Stomach (tissue), 9 donors: ENCODE data around the gene C1QTNF7. TPM values are rescaled to one million over a fixed set of nuclear protein-coding genes. Genes with fewer than 3 reads are reported as not detected.

Source experiments
- DNase-seq, 2 donors: peaks; one replicate each; pipeline versions ENCODE4 v3.0.0 to v3.0.0-alpha.2; 2013 to 2019
- H3K27ac ChIP-seq, 5 donors: fragments of 200-600 bp in 4 of 5; sonication (generic) in 4 of 5; one replicate each; pipeline ENCODE4 v1.5.1; 2013 to 2019; ENCODE audit warnings: mild to moderate bottlenecking in 1 of 5, moderate library complexity in 1 of 5
- H3K27me3 ChIP-seq, 3 donors: fragments of 200-600 bp; sonication (generic); one replicate each; pipeline ENCODE4 v1.5.1; 2017 to 2019; ENCODE audit warnings: mixed run types in 1 of 3
- H3K36me3 ChIP-seq, 4 donors: fragments of 200-600 bp; sonication (generic); 1 replicate in 3 of 4; 2 replicates in 1 of 4; pipeline ENCODE4 v1.5.1; 2016 to 2019
- H3K4me1 ChIP-seq, 4 donors: fragments of 200-600 bp; sonication (generic); one replicate each; pipeline ENCODE4 v1.5.1; 2016 to 2019
- H3K4me3 ChIP-seq, 4 donors: fragments of 200-600 bp; sonication (generic) in 3 of 4; one replicate each; pipeline ENCODE4 v1.5.1; 2016 to 2019; ENCODE audit warnings: mild to moderate bottlenecking in 1 of 4
- H3K9me3 ChIP-seq, 4 donors: fragments of 200-600 bp; sonication (generic); one replicate each; pipeline ENCODE4 v1.5.1; 2016 to 2019
- CTCF ChIP-seq, 7 experiments: fragments of 450-650 bp in 4 of 7; fragments of 200-600 bp in 3 of 7; sonication (generic) in 3 of 7; IDR thresholded peaks; one replicate each; pipeline ENCODE4 v1.5.1; 2016 to 2019; ENCODE audit warnings: antibody characterized with exemption in 7 of 7, control low read depth in 2 of 7, mild to moderate bottlenecking in 1 of 7
- EP300 ChIP-seq: sonication (generic); formaldehyde crosslinking; IDR thresholded peaks from one replicate; pipeline ENCODE4 v1.6.1; 2017; ENCODE audit warnings: antibody characterized with exemption
- POLR2A ChIP-seq, 4 donors: fragments of 450-650 bp; IDR thresholded peaks; one replicate each; pipeline ENCODE4 v1.6.1; 2016; ENCODE audit warnings: antibody characterized with exemption in 4 of 4, control low read depth in 2 of 4, mild to moderate bottlenecking in 1 of 4, moderate library complexity in 1 of 4
- POLR2AphosphoS5 ChIP-seq, 3 donors: sonication (generic); formaldehyde crosslinking; IDR thresholded peaks; one replicate each; pipeline ENCODE4 v1.6.1; 2016; ENCODE audit warnings: antibody characterized with exemption in 3 of 3
- WGBS, 5 donors: extraction: QIAGEN DNeasy Blood & Tissue Kit in 3 of 5; methylation state at CpG; one replicate each; pipeline versions ENCODE4 v1.1.5 to v1.1.7; 2013 to 2018; 5-methylcytosine and 5-hydroxymethylcytosine counted together
- intact Hi-C: fragments of 100-400 bp; cut with DNase I; formaldehyde crosslinking; loops from one replicate; pipeline ENCODE4 v1.15.1; 2023; ENCODE audit warnings: low total_unique reads
- polyA plus RNA-seq, 3 donors: library from polyadenylated mRNA; stranded (reverse); fragments of 200-250 nt; gene quantifications; one replicate each; pipeline ENCODE4 v1.2.3, GENCODE V29; 2013
- total RNA-seq, 5 donors: library from RNA; depleted of rRNA; stranded (reverse); fragments of >200 nt; gene quantifications; one replicate each; pipeline versions ENCODE4 v1.1.0 to v1.2.3, GENCODE V29; 2014 to 2016
- donor health status: healthy with polysubstance abuse.
- donor health status: Bipolar disorder and iron deficiency.
- donor health status: healthy.

C1QTNF7 gene
- total and polyA plus RNA-seq, 8 donors: 0.68 to 73.2 (median 4.0) TPM

GRCh38 chr4:15382669-15383273 lies 45.1 kb upstream of the C1QTNF7 start:
- Histone ChIP-seq H3K4me1 (peaks cover 0 to 46% (median 5%) of the 10 kb centered on the region in 4 donors), H3K4me3 (no peak overlapping the region), H3K9me3 (no peaks in the 10 kb centered on the region), H3K27me3 (no peaks in the 10 kb centered on the region), H3K36me3 (no peaks in the 10 kb centered on the region), H3K27ac (no peak overlapping the region)
- TF ChIP-seq CTCF (IDR thresholded peaks at IDR 0.05): no peak
- no peak for TF ChIP-seq POLR2AphosphoS5 (IDR thresholded peaks at IDR 0.05)
- no peak for TF ChIP-seq POLR2A (IDR thresholded peaks at IDR 0.05)
- TF ChIP-seq EP300: no peak
- WGBS, 5 donors: 62 to 78% (median 67%) methylated on average over 5 of the region's 5 CpGs
- no peak for DNase-seq
- intact Hi-C loops: no loop called here

GRCh38 chr4:15385515-15385914 lies 42.3 kb upstream of the C1QTNF7 start:
- H3K27me3 ChIP-seq: no peaks in the 10 kb centered on the region
- intact Hi-C loops: no loop called here
- no peak overlapping the region for H3K4me3 ChIP-seq
- peak overlapping the region in 1 of 5 donors; percentile 43 for H3K27ac ChIP-seq
- H3K9me3 ChIP-seq: no peaks in the 10 kb centered on the region
- 83 to 95% (median 93%) methylated on average over 6 of the region's 6 CpGs for WGBS, 5 donors
- H3K4me1 ChIP-seq: peaks cover 0 to 36% (median 0%) of the 10 kb centered on the region in 4 donors
- no peak for DNase-seq
- H3K36me3 ChIP-seq: no peaks in the 10 kb centered on the region
- no peak for TF ChIP-seq POLR2A (IDR thresholded peaks at IDR 0.05)
- TF ChIP-seq CTCF (IDR thresholded peaks at IDR 0.05): no peak
- TF ChIP-seq POLR2AphosphoS5 (IDR thresholded peaks at IDR 0.05): no peak
- no peak for TF ChIP-seq EP300

- WGBS, 5 donors: 60 to 84% (median 83%) methylated on average over 4 of the region's 4 CpGs
- peak overlapping the region in 1 of 5 donors; percentile 43 for H3K27ac ChIP-seq
- DNase-seq: peak in 1 of 2 donors; percentile 28
Observed at GRCh38 chr4:15385928-15386327, 41.9 kb upstream of the C1QTNF7 start.

GRCh38 chr4:15390494-15390893 lies 37.3 kb upstream of the C1QTNF7 start:
- intact Hi-C loops: no loop called here
- Histone ChIP-seq H3K4me3 (no peak overlapping the region), H3K9me3 (no peaks in the 10 kb centered on the region), H3K27me3 (no peaks in the 10 kb centered on the region), H3K4me1 (peaks cover 0 to 18% (median 0%) of the 10 kb centered on the region in 4 donors), H3K27ac (no peak overlapping the region), H3K36me3 (no peaks in the 10 kb centered on the region)
- no peak for TF ChIP-seq CTCF (IDR thresholded peaks at IDR 0.05)
- DNase-seq: no peak
- 80 to 87% (median 84%) methylated on average over 3 of the region's 3 CpGs for WGBS, 5 donors

More at GRCh38 chr4:15385928-15386327, 41.9 kb upstream of the C1QTNF7 start:
- Histone ChIP-seq H3K4me3 (no peak overlapping the region), H3K4me1 (peaks cover 0 to 36% (median 0%) of the 10 kb centered on the region in 4 donors), H3K27me3 (no peaks in the 10 kb centered on the region), H3K36me3 (no peaks in the 10 kb centered on the region), H3K9me3 (no peaks in the 10 kb centered on the region)
- intact Hi-C loops: no loop called here
- TF ChIP-seq CTCF (IDR thresholded peaks at IDR 0.05) (no peak), EP300 (no peak), POLR2AphosphoS5 (IDR thresholded peaks at IDR 0.05) (no peak), POLR2A (IDR thresholded peaks at IDR 0.05) (no peak)
